Brain pericyte (primary cell): ENCODE measurements around the gene HOXC11.

ENCODE experiments used
- DNase-seq: peaks from one replicate; pipeline ENCODE4 v3.0.0-alpha.2; 2012; ENCODE audit warnings: low read depth, low spot score

The HOXC11 gene

DNA sequence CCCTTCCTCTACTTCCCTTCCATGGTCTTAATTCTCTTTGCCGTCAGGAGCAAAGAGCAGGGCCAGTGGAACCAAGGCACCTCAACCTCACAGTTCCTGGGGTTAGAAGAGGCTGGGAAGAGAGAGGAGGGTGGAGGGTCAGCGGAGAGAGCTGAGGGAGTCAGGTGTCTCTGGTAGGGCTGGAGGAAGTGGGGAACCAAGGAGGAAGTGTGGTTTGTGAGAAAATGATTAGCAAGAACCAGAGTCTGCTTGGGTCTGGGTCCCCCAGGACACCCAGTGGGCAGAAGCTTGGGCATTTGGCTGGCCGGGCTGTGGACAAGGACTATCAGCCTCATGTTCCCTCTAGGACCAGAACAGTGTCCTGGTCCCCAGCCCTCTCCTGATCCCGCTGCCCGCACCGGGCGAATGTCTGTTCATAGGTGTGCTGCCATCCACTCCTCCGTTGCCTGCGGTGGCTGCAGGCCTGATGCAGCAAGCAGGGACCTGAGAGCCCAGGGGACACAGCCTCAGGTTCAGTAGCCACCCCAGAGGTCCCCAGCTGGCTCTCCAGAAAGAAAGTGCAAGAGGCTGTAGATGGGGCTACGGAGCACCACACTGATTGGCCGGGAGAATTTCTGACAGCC, 15.9 kb upstream of the HOXC11 start:
- no peak for DNase-seq

DNA sequence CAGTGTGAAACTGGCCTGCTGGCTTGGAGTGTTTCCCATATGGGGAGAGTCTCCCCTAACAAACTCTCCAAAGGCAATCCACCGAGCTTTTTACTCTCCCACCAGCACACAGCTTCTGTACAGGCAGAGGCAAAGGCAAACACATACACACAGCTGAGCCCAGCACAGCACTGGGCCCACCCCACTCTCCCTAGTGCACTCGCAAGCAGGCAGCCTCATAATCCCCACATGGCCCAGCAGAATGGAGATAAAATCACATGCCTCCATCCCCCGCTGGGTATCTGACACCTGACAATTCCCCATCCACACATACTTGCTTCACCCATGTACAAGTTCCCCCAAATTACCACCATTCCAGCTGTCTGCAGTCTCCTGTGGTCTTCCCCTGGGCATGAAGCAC, 14.8 kb upstream of the HOXC11 start:
- no peak for DNase-seq

DNA sequence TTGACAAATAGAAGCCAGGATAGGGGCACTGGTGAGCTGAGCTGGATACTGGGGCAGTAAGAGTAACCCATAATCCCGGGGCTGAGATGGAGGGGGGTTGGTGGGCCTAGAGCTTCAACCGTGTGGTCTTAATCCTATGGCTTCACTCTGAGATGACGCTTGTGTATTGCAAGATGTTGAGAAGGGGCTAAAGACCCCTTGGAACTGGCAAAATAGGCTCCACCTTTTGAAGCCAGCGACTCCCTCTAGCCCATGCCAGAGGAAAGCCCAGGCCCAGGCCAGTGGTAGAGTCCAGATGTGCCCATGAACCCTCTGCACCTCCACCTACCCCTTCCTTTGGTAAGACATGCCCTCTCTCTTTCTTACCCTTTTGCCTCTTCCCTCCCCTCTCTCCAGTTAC, 13.6 kb upstream of the HOXC11 start:
- no peak for DNase-seq

DNA sequence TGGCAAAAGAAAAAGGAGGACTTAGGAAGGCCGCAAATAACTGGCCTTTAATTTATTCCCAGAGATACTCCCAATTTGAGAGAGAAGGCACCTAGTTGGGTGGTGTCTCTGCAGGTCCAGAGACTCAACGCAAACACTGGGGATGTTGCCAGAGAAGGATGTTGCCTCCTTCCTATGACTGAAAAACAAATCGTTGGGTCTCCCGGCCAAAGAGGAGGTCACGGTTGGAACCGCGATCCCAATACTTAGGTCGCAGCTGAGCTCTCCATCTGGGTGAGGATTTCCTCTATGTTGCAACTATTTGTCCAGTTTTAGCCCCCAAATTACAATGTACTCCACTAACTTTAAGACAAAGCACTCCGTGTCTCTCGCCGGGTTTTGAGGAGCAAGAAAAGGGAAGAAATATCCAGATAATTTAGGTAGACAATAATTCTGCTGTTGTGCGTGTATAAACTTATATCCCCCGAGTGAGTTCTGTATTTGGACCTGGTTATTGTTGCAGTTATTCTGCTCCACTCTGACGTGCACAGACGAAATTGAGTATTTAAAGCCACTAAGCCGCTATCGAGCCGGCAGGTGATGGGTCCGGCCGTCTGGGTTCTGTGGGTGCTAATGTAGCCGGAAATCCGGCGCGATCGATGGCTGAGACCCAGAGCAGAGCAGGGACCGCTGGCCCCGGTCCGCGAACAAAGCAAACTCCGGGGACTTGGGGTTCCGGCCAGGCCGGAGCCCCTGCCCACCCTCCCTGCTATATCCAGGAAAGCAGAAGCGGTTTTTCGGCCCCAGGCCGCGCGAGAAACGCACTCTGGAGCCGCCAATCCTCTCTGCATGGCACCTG, 12.5 kb upstream of the HOXC11 start:
- no peak for DNase-seq

DNA sequence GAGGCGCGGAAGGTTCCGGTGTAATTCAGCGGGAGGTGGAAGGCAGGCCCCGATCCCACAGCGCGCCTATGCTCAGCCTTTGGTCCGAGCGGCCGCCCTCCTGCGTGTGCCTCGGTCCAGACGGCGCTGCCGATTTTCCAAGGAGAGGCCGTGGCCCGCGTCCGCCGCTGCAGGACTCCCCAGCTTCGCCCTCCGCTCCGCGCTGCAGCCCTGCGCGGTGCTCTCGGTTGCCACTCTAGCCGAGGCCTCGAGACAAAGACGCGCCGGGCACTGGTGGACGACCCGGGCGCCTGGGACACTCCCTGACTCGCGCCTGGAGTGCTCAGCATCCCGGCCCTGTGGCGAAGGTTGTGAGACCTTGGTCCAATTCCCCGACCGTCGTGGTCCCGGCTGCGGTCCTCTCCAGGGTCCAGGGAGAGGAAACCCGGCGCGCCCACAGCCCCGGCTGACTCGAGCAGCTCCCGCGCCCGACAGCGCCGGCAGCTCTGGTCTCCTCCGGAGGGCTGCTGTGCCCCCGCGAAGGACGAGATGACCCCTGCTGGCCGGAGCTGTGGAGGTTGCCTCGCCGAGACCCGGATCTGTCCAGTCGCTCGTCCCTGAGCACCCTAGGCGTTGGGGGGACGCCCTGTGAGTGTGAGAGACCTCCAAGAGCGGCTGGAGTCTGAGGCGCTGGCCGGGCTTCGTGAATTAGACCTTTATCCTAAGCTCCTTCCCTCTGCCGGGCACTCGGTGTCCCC, 11.7 kb upstream of the HOXC11 start:
- DNase-seq: no peak

DNA sequence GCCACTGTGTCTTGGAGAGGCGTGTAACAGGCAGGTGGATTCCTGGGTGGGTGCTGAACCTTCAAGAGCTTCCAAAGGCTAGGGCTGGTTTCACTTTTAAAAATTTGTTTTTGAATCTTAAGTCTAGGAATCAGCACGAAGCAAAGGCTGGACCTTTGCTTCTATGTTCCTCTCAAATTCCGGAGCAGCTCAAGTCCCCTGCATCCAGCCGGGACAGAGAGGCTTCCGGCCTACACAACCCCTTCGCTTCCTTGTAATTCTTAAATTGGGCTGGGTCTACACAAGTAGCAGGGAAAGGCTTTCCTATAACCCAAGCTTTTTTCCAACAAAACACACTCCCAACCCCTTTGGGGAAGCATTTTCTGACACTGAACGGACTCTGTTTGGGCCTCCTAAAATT, 9.9 kb upstream of the HOXC11 start:
- DNase-seq: no peak

DNA sequence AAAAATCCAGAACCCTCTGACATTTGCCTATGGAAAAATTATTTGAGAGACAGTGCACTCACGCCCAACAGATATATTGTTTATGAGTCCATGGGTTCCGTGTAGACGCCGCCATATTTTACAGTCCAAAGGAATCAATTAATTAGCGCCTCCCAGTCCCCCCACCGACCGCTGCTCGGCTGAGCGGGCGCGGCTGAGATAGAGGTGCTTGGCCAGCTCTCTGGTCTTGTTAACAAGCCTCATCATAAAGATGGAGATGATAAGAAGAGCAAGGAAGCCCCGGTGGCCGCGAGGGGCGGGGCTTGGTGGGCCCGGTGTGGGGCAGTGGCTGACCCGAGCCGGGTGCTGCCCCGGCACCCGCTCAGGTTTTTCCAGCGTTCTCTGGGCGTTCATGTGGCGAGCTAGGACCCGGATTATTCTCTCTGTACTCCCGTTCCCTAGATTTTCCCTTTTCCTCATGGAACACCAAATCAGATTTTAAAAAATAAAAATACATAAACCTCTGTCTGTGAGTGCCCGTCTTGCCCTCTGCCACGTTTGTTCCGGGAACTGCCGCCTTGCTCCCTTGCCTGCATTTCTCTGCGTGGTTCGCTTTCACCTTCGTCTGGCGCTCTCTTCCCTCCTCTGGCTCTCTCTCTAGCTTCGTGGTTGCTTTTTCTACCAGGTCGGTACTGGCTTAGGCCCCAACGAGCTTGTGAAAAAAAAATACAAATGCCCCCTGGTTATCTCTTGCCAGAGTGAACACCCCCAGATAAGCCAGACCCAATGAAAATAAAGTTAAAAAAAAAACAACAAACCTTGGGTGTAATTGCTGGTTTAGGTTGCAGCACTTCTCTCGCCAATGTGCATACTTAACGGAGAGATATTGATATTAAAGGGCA, 9.3 kb upstream of the HOXC11 start:
- DNase-seq: no peak

DNA sequence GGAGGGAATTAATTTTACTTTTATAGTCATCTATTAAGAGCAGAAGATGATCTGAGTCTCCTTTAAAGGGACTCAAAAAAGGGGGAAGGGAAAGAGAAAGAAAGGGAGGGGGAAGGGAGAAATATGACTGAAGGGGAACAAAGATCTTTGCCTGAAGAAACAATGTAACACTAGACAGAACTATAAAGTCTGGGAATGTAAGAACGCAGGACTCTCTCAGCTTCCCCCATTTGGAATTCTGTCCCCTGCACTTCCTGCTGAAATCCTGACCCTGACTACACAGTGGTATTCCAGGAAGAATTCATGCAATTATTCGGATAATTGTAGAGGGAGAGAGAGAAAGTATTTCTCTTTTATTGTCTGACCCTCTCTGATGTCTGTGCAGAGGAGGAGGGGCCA, 8.6 kb upstream of the HOXC11 start:
- no peak for DNase-seq

DNA sequence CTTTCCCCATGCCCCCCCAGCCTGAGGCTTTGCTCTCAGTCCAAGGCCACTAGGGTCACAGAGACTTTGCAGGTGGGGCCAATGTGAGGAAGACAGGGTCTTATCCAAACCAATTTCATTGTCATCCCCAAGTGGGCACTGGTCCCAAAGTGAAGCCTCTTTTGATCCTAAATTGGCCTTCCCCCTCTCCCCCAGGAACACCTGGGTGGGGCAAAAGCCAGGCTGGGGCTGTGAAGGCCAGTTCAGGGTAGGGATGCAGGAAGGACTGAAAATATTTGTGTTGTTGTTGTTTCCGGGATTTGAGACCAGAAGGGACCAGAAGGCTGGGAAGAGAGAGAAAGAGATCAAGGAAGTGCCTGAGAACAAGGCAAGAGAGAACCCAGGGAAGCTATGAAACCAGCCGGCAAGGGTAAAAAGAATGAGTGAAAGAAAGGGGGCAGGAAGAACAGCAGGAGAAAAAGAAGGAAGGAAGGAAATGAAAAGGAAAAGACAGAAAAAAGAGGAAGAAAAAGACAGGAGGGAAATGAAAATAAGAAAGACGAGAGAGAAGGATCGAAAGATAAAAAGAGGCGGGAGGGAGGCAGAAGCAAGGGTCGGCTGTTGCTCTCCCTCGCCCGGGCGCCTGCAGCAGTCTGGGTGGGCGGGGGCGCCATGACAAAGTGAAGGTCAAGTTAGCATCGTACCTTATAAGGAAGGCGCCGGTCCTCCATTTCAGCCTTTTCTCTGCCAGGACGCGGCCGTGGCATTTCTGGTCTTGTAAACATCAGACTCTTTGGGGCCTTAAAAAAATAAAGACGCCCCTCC, 7.4 kb upstream of the HOXC11 start:
- DNase-seq: no peak

DNA sequence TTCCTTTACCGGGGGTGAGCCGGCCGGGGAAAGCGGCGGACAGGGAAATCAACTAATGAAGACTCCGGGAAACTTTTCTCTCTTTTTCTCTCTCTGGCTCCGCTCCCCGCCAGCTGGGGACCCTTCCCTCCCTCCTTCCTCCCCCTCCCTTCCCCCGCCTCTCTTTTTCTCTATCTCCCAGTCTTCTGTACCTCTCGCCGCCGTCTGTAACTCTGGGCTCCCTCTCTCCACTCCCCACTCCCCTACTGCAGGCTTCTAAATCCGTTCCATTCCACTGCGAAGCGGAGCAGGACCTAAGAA, 6.9 kb upstream of the HOXC11 start:
- DNase-seq: no peak

DNA sequence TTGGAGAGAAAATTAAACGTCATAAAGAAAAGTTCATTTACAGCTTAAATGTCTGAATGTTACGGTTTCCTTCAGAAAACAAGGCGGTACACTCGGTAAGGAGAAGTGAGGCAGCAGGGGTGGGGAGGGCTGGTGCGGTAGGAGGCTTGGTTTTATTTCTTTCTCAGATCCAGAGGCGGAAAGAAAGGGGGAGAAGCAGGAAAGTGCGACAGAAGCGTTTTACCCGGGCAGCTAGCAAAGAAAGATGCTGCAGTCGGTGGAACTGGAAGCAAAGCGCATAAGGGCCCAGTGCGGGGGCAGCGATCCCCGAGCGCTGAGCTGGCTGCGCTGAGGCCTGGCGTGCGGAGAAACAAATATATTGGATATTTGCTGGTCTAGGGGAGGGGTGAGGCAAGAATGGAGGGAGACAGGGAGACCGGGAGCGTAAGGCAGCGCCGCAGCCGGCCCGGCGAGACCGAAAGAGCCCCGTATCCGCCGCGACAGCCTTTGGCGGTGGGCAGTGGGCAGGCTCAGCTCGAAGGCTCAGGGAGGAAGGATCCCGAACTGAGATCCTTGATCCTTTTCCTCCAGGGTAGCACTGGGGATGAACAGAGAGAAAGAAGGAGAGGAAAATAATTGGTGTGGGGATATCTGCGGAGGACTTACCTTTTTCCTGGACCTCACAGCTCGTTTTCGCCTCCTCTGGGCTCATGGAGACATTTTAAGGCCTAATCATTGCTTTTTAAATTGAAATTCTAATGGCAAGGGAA, 6.4 kb upstream of the HOXC11 start:
- no peak for DNase-seq

DNA sequence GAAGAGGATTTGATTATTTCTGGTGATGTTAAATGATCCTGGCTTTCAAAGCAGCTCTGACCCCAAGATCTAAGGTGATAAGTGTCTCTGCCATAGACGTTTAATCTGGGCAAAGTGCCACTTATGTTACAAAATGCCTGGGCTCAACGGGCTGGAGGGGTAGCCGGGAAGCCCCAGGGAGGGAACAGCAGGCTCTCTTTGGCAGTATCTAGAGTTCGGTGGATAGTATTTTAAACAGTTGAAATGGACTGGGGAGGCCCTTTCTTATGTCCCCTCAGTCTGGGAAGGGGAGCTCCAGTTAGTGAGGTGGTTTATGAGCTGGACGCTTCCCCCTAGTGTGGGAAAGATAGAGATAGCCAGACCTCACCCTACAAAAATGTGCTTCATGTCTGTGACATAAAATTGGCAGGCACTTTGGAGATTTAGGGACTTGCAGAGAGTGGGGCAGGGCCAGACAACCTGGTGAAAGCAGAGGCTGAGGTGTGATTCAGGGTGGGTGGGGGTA, 5.5 kb upstream of the HOXC11 start:
- no peak for DNase-seq

DNA sequence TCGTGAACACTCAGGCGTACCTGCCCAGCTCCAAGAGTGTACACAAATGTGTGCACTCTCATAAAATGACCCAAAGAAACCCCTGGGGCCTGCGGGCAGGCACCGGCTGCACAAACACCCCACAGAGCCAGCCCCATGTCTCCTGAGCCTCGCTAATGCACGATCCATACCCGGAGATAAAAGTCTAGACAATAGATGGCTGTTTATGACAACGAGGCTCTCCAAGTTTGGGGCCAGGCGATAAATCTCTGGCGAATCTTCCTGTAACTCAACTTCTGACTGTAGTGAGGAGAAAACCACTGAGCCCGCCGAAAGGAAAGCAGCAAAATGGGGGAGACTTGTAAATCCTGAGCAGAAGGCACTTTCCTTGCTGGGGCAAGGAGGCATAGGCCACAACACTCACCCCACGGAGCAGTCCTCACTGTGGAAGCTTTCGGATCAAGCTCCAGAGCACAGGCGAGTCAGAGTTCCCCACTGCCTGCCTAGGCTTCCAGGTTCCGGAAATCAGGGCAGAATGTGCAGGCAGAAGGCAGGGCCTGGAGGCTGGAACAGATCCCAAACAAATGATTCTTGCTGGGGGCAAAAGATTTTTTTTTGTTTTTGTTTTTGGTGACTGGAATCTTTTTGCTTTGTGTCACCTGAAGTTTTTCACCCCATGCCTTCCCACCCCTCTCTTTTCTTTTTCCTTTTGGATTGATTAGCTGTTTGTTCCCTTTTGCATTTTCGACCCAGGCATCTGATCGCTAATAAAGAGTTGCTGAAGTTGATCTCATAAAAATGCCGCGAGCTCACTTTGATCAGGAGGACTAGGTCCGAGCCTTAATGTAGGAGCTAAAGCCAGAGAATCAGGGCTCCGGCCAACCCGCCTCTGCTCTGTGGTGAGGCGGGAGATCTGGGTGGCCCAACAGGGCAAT, 4.5 kb upstream of the HOXC11 start:
- no peak for DNase-seq

DNA sequence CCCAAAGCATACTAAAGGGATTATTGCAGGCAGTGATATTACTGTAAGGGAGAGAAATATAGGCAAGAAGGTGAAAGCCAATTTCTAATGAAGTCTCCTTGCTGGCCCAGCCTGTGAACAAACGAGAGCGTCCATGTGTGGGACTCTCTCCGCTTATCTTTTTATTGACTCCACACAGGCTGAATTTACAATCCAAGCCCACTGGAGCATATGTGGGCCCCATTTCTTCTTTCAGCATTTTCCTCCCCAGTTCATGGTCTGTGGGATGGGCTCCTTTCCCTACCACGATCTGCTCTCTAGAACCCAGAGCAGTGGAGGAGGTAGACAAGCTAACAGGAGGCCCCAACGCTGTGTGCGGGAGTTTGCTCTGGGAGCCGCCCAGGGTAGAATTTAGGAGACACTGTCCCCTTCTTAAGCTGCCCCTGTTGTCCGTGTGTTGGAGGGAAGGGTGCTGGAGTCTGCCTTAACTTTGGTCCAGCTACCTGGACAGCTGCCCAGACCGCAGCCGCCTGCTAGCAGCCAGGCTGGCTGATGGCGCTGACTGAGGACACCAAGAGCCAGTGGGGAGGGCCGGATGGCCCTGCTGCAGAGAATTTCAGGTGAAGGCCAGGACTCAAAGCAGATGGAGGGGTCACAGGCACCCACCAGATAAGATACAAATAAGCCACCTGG, 3.2 kb upstream of the HOXC11 start:
- no peak for DNase-seq

DNA sequence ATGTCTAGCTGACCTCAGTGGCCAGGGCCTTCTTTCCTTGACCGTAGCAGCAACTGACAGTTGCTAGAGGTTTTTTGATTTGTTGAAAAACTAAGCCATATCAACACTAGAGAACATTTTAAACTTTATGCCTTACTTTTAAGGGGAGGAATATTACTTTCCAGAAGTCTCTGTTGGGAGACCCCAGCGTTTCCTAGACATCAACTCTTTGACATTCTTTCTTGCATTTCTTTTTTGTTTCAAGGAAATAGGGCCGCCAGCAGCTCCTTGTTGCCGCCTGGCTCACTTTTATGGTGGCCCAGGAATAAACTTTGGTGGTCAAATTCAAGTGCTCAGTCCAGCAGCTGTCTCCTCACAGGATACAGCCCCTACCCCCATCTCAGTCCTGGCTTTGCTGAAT, 2.5 kb upstream of the HOXC11 start:
- no peak for DNase-seq

DNA sequence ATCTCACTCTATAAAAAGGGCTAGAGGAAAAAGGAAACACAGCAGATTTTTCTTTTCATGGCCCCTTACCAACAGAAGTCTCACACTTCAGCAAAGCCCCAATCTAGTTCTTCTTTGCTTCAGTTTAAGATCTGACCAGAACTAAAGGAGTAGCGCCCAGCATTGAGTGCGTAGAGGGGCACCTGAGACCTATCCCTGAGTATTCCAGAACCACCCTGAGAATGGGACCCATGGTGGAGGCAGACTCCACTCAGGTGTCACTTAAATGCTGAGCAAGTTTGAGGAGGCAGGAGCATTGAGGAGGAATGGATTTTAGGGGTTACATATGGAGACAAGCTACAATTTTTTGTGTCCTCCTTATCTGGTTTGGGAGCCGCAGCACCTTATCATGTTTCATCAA, 1.8 kb upstream of the HOXC11 start:
- DNase-seq: no peak

DNA sequence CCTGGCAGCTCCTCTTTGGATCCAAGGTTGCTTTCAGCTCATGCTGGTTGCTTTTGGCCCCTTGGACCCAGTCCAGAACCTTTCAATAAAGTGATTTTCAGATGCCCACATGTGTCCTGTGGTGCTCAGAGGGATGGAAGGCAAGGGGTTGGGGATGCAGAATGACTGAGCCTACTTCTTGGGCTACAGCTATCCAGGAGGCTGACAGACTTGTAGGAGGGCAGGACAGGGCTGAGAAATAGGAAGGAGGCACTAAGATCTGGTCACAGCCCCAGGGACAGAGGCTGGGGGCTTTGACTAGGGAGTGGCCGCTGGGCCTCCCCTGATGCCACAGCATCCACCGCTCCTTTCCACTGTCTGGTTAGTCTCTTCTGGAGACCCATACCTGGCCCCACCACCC, 1.2 kb upstream of the HOXC11 start:
- no peak for DNase-seq

DNA sequence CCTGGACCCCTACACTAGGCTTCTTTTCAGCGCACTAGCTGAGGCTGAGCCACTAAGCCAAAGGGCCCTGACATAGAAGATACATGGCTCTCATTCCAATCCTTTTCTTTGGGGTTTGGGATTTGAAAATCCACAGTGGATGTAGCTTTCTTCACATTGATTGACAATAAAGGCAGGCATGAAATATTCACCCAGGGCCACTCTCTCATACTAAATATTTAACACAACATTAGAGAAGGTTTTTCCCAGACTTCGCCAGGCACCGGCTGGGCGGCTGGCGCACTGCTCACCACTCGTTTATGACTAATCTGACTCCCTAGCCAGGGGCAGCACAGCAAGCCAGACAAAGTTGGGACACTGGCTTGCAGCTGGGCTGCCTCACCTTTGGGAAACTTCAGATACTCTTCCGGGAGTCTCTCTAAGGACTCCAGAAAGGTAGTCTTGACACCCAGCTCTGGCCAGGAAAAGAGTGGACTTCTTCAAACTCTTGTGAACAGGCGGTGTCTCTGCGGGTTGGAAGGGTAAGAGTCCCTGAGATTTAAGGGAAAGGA, 699 bp upstream of the HOXC11 start:
- DNase-seq: no peak
